K562 (cell line): ENCODE measurements around the gene PTCH2. TPM values are rescaled to one million over a fixed set of nuclear protein-coding genes. Genes with fewer than 3 reads are reported as not detected.

ENCODE experiments used
- E2F8 ChIP-seq: fragments of 450-650 bp; IDR thresholded peaks from 2 replicates; pipeline ENCODE4 v1.7.1; 2018; ENCODE audit warnings: mild to moderate bottlenecking, low read depth; ENCODE audit not compliant: partially characterized antibody
- HNRNPLL ChIP-seq: fragments of 200-400 bp; formaldehyde crosslinking; IDR thresholded peaks from 2 replicates; pipeline ENCODE4 v1.6.1; 2017; ENCODE audit warnings: low read length, low read depth, mild to moderate bottlenecking; ENCODE audit not compliant: poor library complexity, severe bottlenecking
- HOMEZ ChIP-seq: fragments of 250-450 bp; sonication (Bioruptor Pico); IDR thresholded peaks from 2 replicates; pipeline ENCODE4 v1.4.0; 2020; ENCODE audit warnings: mild to moderate bottlenecking, moderate library complexity
- JUN ChIP-seq, 2 experiments: sonication (generic) in 1 of 2; formaldehyde crosslinking in 1 of 2; IDR thresholded peaks; 2 replicates each; pipeline versions ENCODE4 v1.6.1 to v1.8.0; 2012 to 2022; ENCODE audit warnings: borderline replicate concordance in 2 of 2, mild to moderate bottlenecking in 2 of 2, improper control_type of control experiment in 1 of 2, low read depth in 1 of 2, low read length in 1 of 2, missing genetic modification reagents in 1 of 2
- KLF16 ChIP-seq: IDR thresholded peaks from 2 replicates; pipeline ENCODE4 v1.6.1; 2016; ENCODE audit warnings: antibody characterized with exemption
- NONO ChIP-seq, 2 experiments: fragments of 200-400 bp in 1 of 2; fragments of 450-650 bp in 1 of 2; formaldehyde crosslinking in 1 of 2; IDR thresholded peaks; 2 replicates each; pipeline ENCODE4 v1.6.1; 2017; ENCODE audit warnings: low read depth in 2 of 2, mild to moderate bottlenecking in 2 of 2, moderate library complexity in 2 of 2, low read length in 1 of 2
- SUPT5H ChIP-seq: fragments of 450-650 bp; IDR thresholded peaks from 2 replicates; pipeline ENCODE4 v1.6.1; 2016
- TEAD1 ChIP-seq, 2 experiments: fragments of 450-650 bp in 1 of 2; sonication (generic) in 1 of 2; formaldehyde crosslinking; IDR thresholded peaks; 2 replicates each; pipeline versions ENCODE4 v1.4.0 to v1.8.0; 2020 to 2022; ENCODE audit warnings: mild to moderate bottlenecking in 2 of 2, missing genetic modification reagents in 1 of 2
- TSC22D4 ChIP-seq: fragments of 450-650 bp; IDR thresholded peaks from 2 replicates; pipeline ENCODE4 v1.6.1; 2016; ENCODE audit warnings: missing genetic modification characterization, missing biosample characterization, control low read depth
- ZNF3 ChIP-seq: fragments of 250-450 bp; sonication (Bioruptor Pico); IDR thresholded peaks from 2 replicates; pipeline ENCODE4 v1.5.0; 2021; ENCODE audit warnings: mild to moderate bottlenecking, moderate library complexity
- ZNF311 ChIP-seq: fragments of 250-450 bp; sonication (Bioruptor Pico); IDR thresholded peaks from 2 replicates; pipeline ENCODE4 v1.4.0; 2020; ENCODE audit warnings: mild to moderate bottlenecking, moderate library complexity
- ZNF609 ChIP-seq: sonication (generic); formaldehyde crosslinking; IDR thresholded peaks from 2 replicates; pipeline ENCODE4 v1.8.1; 2023; ENCODE audit warnings: missing genetic modification reagents, mild to moderate bottlenecking, borderline replicate concordance
- ZNF830 ChIP-seq: fragments of 250-450 bp; sonication (Bioruptor Pico); IDR thresholded peaks from 2 replicates; pipeline ENCODE4 v1.5.0; 2021; ENCODE audit warnings: mild to moderate bottlenecking
- polyA plus RNA-seq, 8 experiments: library from polyadenylated mRNA; depleted of rRNA in 4 of 8; stranded (reverse) in 5 of 8; unstranded in 3 of 8; fragments of >200 nt; fragmentation: Nextera tagmentation in 2 of 8; fragmentation: Illumina TruSeq in 1 of 8; extraction: Ambion mirVana in 2 of 8; extraction: Trizol in 1 of 8; gene quantifications; 2 replicates each; pipeline versions ENCODE4 v1.2.1 to v1.2.3, GENCODE V29; 2011 to 2014; ENCODE audit warnings: inconsistent platforms in 1 of 8, missing spikeins in 1 of 8
- total RNA-seq, 7 experiments: library from RNA; depleted of rRNA in 6 of 7; stranded (reverse); fragments of >200 nt in 6 of 7; fragmentation: Illumina TruSeq in 2 of 7; extraction: Trizol in 2 of 7; gene quantifications; 2 replicates each; pipeline versions ENCODE4 v1.2.1 to v1.2.3, GENCODE V29; 2011 to 2021; ENCODE audit warnings: low replicate concordance in 1 of 7

The PTCH2 gene
- total and polyA plus RNA-seq, 9 of the 15 experiments (the other 6 are each of a cell fraction or from before 2014, with no cell fraction given), result 0.15 to 27.3 (median 0.48) TPM; not detected in 1

- TF ChIP-seq ZNF609 (CRISPR knock-in tag) (no peak), TEAD1 (CRISPR knock-in tag; IDR thresholded peaks at IDR 0.05) (0 out of 4 replicates have a peak, but pooled peaks of 1 of the 2 experiments have one; percentile 36), KLF16 (peak; percentile 61), ZNF830 (CRISPR knock-in tag) (no peak), SUPT5H (no peak), ZNF311 (CRISPR knock-in tag) (no peak), TSC22D4 (no peak), ZNF3 (CRISPR knock-in tag) (no peak), E2F8 (no peak), JUN (IDR thresholded peaks at IDR 0.05; ENCODE audit: borderline replicate concordance, low read depth, low read length) (0 out of 2 replicates have a peak, but pooled peaks have one; percentile 31), JUN (CRISPR knock-in tag; IDR thresholded peaks at IDR 0.05; ENCODE audit: borderline replicate concordance) (no peak), NONO (IDR thresholded peaks at IDR 0.05; ENCODE audit: low read depth in 2 of 2, low read length in 1 of 2) (no peak), HOMEZ (CRISPR knock-in tag) (0 out of 2 replicates have a peak, but pooled peaks have one; percentile 50), HNRNPLL (no peak)
Observed at GRCh38 chr1:44835738-44836675, 7.0 kb downstream of the PTCH2 start (continued).
